Fibroblast of skin of right biceps (primary cell): ENCODE data around the gene STK25.
"Not testable (repeated sequence)": the region's sequence is repeated elsewhere in the genome, so short reads cannot be mapped to it uniquely, and the experiment has no call there.

Experiments used
- DNase-seq: peaks from one replicate; pipeline ENCODE4 v3.0.0-alpha.2; 2013

The STK25 gene

GRCh38 chr2:241507430-241508239 lies 749 bp downstream of the STK25 start:
- peak; percentile 37 for DNase-seq

DNA sequence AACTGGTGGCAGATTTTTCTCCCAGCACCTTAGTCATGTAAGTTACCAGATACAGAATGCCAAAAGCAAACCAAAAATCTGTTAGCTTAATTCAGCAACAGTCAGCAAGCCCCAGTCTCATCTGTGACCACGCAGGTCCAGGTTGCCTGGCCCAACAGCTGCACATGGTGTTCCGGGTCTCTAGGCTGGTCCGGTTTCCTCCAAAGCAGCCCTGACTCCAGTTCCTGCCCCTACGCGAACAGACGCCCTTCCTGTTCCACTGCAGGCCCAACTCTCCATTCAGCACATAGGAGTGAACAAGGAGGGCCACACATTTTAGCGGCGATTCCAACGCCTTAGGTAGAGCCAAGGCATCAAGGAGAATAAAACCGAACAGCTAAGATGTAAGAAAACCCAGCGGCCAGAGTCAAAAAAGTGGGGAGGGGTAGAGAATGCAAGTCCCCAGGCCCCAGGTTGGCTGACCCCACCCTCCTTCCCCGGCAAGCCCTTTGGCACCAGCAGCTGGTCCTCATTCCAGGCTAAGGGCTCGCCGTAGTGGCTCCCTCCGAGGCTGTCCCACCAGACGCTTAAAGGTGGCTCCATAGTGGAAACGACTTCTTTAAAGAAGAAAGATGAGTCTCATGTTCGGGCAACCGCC lies 1.5 kb downstream of the STK25 start:
- DNase-seq = no peak

GRCh38 chr2:241506317-241506716 lies 2.1 kb downstream of the STK25 start:
- DNase-seq = not testable (repeated sequence)

DNA sequence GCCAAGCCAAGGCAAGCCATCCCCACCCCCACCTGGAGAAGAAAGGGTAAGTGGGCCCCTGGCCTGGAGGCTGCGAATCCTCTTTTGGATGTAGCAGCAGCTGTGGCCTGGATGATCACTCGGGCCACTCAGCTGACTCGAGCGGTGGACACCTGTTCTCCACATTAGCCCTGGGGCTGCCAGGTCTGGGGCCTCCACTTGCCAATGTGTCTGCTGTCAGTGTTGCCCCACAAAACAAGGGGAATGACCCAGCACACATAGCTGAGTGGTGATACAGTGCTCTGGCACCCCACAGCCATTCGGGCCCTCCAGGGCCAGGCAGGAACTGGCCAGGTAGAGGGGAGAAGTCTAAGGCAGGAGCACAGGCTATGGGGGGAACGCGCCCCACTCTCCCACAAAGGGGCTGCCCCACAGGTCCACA lies 2.6 kb downstream of the STK25 start:
- DNase-seq = no peak

GRCh38 chr2:241505086-241505780 lies 3.2 kb downstream of the STK25 start:
- DNase-seq = no peak

DNA sequence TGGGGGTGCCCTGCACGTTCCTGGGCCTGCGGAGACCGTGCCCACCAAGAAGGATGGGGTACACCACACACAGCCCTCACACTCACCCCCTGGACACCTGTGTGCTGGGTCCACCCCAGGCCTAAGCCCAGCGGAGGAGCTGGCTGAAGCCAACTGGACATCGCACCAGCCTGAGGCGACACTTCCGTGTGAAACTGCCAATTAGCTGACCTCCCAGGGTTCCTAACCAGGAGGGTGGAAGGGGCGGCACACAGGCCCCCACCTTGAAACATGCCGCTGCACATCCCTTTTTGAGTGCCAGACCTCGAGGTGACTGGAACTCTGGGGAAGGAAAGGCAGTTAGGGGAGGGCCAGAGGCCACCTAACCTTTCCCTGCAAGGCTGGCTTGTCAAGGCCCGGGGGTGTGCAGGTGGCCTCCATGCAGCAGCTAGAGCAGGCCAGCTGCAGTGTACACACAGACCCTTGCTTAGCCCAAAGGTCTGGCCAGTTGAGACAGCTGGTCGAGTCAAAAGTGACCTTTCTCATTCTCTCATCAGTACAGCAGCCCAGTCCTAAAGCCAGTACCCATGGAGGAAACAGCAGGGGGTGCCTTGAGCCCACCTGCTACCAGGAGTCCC lies 4.5 kb downstream of the STK25 start:
- DNase-seq = no peak

DNA sequence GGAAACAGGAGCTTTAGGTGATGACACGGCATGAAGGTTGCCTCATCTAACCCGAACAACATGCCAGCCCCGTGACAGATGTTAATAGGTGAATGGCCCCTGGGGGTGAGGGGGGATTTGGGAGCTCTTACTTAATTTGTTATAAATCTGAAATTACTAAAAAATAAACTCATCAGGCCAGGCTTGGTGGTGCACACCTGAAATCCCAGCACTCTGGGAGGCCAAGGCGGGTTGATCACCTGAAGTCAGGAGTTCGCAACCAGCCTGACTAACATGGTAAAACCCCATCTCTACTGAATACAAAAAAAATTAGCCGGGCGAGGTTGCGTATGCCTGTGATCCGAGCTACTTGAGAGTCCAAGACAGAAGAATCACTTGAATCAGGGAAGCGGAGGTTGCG lies 6.1 kb downstream of the STK25 start:
- DNase-seq = no peak

- DNase-seq = no peak
These were observed 6.8 kb downstream of the STK25 start for GRCh38 chr2:241501551-241501950.

- DNase-seq = no peak
These were observed 7.3 kb downstream of the STK25 start for GRCh38 chr2:241501099-241501541.

DNA sequence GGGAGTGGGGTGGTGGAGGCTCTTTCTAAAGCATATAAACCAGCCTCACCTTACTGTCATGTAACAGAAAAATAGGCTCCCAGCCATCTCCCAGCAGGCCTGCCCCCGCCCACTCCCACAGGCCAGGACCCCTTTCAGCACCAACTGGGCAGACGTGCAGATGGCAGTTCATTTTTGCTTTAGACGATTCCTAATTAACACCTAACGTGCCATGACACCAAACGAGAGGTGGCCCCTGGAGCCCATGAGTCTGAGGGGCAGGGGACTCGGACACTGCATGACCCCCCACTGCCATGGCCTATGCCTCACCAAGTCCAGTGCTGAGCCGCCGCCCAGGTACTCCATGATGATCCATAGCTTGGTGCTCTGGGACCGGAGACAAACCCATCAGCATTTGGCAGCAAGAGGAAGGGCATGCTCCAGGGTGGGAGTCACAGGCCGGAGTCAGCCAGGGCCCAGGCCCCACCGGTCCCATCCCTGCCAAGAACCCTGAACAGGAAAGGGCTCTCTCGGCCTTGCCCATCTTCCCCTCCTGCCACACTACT lies 7.9 kb downstream of the STK25 start:
- no peak for DNase-seq

DNA sequence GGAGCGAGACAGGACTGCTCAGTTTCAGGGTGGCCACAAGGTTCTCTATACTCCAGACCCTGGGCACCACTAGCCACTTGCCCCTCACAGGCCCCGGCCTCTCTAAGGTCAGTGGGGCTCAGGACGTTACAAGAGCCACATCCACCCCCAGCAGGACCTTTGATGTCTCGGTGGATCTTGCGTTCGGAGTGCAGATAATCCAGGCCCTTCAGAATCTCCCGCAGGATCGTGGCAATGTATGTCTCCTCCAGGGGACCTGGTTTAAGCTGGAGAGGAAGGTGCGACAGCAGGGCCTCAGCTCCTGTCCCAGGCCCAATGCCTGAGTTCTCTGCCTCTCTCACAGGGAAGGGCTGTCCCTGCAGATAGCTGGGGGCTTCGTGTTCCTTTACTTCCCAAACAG lies 8.4 kb downstream of the STK25 start:
- DNase-seq = no peak

DNA sequence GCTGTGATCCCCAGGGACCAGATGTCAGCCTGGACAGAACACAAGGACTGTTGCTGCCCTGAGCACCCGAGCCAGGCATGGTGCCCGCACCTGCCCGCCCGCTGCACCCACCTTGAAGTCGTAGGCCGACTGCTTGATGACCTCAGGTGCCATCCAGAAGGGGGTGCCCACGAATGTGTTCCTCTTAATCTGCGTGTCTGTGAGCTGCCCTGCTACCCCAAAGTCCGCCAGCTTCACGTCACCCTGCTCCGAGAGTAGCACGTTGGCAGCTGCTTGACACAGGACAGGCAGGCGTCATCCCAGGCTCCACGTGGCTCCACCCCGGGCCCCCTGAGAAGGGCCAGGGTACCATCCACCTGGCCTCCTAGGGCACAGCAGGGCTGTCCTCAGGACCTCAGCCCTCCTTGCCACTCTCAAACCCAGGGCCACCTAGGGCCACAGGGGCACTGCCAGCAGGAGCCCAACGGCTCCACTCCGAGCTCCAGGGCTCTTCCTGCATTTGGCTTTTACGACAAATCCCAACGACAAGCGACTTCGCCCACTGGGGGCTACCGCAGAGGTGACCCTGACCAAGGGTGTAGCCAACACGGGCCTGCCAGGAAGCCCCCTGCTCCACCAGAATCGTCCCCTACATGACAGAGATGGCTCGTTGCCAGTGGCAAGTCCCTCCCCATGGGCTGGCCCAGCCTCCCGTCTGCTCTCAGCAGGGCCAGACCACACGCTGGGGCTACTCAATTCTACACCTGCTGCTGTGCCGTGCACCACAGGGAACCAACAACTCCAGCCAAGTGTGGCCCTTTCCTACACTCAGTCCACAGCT lies 9.0 kb downstream of the STK25 start:
- no peak for DNase-seq

DNA sequence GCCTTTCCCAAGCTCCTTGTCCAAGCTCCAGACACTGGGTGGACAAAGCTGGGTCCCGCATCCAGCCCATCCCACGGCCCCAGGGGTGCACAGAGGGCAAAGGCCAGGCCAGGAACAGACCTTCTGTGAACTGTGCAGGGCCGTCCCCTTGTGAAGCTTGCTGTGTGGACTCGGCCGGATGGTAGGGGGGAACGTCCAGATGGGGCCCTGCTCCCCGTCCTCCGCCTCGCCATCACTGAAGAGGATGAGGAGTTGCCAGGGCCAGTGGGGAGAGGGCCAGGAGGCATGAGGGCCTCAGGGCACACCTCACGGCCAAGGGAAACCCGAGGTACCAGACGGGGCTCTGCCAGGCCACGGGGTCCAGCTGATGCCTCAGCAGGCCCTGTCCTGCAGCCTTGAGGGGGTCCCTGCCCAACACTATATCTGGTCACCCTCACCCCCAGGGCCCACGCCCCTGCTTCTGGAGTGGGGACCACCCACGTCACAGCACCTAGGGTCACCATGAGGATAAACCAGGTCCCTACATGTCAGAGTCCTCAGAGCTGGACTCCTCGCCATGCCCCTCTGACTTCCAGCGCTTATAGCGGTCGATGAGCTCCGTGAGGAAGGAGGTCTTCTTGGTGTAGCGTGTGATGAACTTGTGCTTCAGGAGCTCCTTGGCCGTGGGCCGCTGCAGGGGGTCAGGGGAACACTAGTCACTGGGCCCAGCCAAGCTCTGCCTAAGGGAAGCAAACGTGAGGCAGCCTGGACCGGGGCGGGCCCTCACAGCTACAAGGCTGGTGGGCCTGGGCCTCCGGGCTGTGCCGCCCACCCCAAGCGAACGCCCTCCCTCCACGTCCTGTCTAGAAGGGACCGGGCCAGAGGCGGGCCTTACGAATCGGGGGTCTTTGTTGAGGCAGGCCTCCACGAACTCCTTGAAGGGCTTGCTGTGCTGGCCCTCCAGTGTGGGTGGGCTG lies 10.0 kb downstream of the STK25 start:
- DNase-seq = no peak

DNA sequence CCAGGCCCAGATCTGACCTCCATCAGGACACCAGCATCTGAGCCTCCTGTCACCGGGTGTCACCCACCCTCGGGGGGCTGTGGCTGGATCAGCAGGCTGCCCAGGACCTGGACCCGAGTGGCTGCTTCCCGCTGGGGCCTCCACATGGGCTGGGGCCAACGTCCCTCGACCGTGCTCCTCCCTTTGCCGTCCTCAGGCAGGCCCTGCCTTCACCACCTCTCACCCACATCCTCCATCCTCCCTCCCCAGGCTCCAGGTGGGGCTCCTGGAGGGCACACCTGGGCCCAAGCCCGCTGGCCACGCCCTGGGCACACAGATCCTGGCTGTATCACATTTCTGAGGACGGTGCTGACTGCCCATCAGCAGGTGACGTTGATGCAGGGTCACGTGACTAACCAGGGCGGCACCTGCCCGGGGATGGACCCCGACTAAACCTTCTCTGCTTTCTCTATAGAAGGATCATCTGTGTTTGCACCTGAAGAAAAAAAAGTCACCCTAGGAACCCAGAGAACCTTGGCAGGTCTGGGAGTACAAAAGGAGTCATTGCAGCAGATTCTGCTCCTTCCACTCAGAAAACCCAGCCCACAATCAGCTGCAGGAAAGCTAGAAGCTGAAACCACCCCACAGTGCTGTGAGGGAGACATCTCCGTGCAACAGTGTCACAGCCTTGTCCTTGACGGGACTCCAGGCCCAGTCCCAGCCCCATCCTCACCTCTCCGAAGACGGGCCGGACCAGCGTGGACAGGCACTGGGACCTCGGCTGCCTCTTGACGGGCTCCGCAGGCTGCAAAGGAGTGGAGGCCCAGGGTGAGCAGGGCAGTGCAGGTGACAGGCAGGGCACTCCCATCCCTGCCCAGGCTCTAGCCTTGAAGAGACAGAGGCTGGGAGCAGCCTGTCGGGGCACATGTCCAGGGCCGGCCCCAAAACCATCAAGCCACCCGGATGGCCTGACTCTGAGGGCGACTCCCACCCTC lies 11.2 kb downstream of the STK25 start:
- no peak for DNase-seq

DNA sequence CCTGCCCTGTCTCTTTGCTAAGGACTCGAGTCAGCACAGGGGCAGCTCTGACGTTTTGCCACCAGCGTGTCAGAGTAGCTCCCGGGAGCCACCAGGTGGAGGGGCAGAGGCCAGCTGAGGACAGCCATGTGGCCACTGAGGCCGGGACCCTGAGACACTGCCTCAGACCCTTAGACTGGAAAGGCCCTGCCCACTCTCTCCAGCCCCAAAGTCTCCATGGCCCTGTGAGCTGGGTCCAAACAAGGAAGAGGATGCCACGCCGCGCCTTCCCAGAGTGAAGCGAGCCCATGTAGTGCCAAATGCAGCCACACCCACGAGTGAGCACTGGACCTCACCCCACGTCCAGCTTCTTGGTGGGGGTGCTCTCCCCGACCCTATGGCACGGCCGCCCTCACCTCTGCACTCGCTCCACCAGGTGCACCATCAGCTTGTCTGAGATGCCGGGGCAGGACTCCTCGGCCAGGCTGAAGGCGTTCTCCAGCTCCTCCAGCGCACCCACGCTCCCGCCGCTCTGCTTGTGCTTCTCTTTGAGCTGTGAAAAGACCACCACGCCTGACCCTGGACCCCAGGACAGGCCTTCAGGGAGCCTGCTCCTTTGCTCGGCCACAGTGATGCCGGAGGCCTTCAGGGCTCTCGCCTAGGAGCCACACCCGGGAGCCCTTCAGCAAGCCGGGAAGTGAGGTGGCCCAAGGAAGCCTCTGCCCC lies 12.2 kb downstream of the STK25 start:
- no peak for DNase-seq

DNA sequence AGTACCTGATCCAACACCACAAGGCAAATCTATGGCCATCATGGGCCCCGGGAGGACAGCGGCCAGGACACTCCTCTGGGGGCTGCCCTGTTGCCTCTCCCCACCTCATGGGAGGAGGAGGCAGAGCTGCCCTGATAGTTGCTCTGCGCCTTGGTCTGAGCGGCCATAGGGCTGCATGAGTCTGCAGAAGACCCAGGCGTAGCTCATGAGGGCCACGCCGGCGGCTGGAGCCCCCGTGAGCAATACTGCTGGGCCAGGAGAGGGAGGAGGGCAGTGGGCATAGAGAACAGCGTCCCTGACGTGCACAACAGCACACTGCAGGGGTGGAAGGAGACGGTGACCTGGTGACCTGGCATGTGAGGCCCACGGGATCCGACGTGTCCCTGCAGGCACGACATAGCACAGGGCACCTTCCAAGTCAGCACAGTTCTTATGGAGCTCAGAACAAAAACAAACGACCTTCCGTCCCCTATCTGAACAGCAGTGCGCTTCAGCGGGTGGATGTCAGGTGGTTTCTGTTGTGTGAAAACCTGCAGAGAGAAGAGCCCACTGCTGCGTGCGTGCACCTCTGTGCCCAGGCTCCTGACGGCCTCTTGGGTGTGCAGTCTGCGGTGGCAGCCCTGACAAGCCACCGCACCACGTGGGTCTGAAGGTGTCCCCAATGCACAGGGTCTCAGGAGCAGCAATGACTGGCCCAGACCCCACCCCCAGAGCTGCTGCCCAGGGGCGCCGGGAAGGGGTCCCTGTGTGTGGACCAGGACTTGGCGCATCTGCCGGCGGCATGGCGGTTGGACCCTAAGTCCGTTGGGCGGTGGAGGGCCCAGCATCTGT lies 13.0 kb downstream of the STK25 start:
- no peak for DNase-seq

GRCh38 chr2:241494311-241494908 lies 14.0 kb downstream of the STK25 start:
- DNase-seq = no peak

GRCh38 chr2:241493092-241493491 lies 15.3 kb downstream of the STK25 start:
- DNase-seq = no peak
